Hepatic stellate cell (primary cell): ENCODE measurements around the gene GFOD1.
A peak's percentile ranks its signal among the peaks of the same experiment; 100 is the strongest.
"Not testable (repeated sequence)": the region's sequence is repeated elsewhere in the genome, so short reads cannot be mapped to it uniquely, and the experiment has no call there.

Source experiments
- DNase-seq: peaks from one replicate; pipeline ENCODE4 v3.0.0; 2011; ENCODE audit warnings: low spot score

GFOD1 gene

DNA sequence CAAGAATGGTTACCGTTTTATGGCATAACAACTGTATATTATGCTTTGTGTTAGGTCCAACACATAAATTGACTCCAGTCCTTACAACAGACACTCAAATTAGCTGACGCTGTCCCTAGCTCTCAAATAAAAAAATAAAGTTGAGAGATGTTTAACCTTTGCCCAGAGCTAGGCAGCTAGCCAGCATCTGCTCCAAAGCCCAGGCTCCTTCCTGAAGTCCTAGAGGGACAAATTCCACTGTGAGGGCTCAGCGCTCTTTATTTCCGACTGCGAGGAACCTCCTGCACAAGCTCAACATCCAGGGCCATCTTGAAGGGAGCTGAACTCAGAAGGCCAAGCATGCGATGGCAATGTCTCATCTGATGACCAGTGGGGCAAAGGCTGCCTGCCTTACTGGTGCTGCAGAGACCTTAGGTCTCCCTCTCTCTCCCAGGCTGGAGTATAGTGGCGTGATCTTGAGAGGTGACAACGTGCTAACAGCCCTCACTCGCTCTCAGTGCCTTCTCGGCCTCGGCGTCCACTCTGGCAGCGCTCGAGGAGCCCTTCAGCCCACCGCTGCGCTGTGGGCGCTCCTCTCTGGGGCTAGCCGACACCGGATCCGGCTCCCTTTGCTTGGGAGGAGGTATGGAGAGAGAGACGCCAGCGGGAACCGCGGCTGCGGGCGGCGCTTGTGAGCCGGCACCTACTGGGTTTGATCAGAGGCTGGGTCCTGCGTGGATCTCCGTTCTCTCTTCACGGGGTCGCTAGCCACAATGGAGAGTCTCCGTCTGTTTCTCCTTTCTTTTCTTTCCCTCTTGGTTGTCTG is 24.7 kb upstream of the GFOD1 start:
- no peak for DNase-seq

- DNase-seq, result not testable (repeated sequence)
Observed at GRCh38 chr6:13511141-13511571, 23.8 kb upstream of the GFOD1 start.

DNA sequence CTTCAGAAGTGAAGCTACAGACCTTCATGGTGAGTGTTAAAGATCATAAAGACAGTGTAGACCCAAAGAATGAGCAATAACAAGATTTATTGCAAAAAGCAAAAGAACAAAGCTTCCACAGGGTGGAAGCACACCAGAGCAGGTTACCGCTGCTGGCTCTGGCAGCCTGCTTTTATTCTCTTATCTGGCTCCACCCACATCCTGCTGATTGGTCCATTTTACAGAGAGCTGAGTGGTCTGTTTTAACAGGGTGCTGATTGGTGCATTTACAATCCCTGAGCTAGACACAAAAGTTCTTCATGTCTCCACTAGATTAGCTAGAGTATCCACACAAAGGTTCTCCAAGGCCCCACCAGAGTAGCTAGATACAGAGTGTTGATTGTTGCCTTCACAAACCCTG is 23.0 kb upstream of the GFOD1 start:
- DNase-seq, result not testable (repeated sequence)

DNA sequence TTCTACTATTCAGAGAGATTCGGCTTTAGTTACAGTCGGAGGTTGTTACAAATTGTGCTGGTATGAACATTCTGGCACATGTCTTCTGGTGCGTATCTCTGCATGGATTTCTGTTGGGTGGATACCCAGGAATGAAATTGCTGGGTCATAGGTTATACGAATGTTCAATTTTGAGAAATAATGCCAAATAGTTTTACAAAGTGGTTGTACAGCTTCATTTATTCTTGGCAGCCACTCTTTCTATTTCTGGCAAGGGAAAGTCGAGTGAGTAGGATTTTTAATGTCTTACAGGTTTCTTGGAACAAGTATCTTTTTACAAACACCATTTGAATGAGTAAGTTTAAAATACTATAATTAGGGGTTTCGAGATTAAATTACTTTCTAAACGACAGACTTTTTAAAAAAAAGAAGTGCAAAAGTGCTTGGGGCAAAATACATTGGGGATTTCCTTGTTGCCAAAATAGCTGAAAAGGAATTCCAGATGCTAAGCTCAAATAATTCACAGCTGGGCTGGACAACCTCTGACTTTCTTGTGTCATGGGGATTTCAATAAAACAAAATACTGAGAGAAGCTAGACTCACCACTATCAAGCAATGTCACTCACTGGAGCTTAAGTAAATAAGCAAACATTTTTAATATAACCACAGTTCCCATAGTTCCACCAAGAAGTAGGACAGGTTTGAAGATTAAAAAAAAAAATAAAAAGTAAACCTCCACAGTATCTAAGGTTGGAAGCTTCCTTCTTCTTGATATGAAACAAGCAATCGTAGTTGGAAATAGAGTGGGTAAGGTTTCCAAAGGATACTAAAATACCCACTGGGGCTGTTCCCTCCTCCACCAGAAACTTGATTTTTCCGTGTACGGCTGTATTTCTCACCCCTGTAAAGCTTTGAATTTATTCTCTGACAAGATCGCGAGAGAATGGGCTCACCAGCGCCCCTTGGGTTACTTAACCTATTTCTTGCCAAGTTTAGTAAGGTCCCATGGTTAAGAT is 21.6 kb upstream of the GFOD1 start:
- no peak for DNase-seq

GRCh38 chr6:13507306-13507860 is 20.0 kb upstream of the GFOD1 start:
- no peak for DNase-seq

GRCh38 chr6:13505345-13505734 is 17.9 kb upstream of the GFOD1 start:
- DNase-seq, result no peak

GRCh38 chr6:13504611-13505344 is 17.4 kb upstream of the GFOD1 start:
- DNase-seq, result no peak

DNA sequence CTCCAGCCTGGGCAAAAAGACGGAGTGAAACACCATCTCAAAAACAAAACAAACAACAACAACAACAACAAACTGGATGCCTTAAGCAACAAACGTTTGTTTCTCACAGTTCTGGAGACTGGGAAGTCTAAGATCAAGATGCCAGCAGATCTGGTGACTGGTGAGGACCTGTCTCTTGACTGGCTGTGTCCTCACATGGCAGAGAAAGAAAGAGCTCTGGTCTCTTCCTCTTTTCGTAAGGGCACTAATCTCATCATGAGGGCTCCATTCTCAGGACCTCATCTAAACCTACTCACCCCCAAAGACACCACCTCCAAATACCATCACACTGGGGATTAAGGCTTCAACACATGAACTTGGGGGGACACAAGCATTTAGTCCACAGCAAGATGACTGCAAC is 13.5 kb upstream of the GFOD1 start:
- no peak for DNase-seq

GRCh38 chr6:13500264-13500663 is 12.9 kb upstream of the GFOD1 start:
- no peak for DNase-seq

- DNase-seq, result no peak
Observed at GRCh38 chr6:13496513-13497190, 9.3 kb upstream of the GFOD1 start.

DNA sequence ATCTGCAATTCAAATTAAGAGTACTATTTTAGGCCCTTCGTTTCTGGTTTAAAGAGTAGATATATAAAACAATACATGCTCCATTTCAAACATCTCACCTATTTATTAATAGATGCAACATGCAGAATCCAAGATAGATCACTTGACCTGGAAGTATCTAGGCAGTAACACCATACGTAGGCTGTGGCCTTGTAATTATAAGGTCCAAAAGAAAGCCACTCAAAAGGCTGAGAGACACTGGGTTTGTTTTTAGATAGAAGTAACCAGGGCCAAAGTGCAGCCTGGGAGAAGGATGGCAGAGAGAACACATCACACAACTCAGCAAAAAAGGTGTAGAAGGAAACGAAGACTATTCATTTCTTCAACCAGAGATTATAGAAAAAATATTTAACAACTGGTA is 8.4 kb upstream of the GFOD1 start:
- no peak for DNase-seq

DNA sequence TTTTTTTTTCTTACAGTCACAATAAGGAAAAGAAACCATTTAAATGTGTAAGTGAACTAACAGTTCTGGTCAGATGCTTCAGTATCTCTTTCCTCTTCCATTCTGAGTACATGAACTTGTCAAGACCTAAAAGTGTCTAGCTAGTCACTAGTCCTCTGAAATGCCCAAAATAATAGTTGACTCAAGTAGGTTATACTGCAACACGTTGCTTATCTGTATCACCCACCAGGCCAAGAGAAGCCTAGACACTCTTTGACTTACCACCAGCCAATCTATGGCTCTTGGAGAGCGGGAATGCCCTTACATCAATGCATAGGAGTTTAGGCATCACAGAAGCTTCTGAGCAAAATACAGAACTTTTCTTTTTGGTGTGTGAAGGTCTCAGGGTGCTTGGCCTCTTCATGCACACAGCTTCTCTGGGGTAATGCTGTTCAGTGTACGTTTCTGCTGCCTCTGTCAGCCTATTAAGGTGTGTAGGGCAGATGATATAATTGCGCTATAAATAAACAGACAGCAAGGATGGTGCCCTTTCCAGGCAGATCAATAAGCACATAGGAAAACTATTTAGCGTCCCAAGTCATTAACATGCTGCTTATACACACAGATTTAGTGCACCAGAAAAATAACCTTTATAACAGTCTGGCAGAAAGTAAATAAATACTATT is 7.8 kb upstream of the GFOD1 start:
- DNase-seq, result no peak

DNA sequence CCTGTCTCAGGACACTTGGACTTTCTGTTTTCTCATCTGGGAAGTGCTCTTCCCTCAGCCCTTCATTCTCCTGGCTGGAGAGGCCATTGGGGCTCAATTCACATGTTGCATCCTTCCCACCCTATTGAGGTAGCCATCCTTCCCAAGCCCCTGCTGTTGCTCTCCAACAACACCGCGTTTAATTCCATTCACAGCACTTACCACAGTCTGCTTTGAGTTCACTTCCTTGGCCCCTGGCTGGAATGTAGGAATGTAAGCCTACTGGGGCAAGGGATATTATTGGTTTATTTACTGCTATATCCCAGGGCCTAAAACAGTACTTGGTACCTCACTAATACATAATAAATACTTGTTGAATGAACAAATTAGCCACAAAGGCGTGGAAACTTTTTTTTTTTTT is 6.7 kb upstream of the GFOD1 start:
- no peak for DNase-seq

- no peak for DNase-seq
Observed at GRCh38 chr6:13493147-13493546, 5.7 kb upstream of the GFOD1 start.

DNA sequence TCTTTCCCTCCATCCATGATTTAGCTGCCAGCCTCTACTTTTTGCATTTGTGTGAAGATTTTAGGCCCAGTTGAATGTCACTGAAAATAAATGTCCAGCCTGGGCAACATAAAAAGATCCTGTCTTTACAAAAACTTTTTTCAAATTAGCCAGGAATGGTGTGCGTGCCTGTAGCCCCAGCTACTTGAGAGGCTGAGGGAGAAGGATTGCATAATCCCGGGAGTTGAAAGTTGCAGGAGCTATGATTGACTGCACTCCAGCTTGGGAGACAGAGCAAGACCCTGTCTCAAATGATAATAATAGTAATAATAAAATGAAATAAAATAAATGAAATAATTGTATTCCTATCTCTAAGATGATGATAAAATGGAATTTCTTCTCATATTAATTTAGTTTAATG is 5.0 kb upstream of the GFOD1 start:
- DNase-seq, result no peak

- DNase-seq, result no peak
Observed at GRCh38 chr6:13491538-13491937, 4.1 kb upstream of the GFOD1 start.

DNA sequence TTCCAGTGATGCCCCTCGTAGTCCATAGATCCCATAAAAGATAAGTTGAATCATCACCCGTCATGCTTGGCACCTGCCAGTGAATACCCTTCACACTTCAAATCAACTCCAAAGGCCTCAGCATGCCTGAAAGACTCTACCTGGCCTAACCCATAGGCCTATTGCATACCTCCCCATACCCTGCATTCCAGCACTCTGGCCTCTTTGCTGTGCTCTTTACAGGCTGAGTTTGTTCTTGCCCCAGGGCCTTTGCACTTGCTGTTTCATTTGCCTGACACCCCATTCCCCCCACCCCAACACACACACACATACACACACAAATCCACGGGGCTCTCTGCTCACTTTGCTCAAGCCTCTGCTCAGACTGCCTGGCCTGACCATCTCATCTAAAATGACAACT is 3.0 kb upstream of the GFOD1 start:
- DNase-seq, result no peak

DNA sequence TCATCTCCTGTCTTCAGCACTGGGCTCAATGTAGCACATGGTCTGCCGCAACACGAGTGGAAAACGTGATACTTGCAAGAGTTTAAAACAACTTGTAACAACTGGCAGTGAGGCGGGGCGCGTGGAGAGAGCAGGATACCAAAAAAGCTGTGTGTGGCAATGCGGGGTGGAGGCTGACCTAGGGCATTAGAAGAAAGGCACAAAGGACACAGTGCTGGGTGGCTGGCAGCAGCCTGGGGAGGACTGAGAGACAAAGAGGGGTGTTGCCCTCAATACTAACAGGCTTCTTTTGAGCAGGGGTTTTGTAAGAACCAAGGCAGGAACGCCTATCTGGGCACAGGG is 1.5 kb upstream of the GFOD1 start:
- DNase-seq, result no peak

GRCh38 chr6:13488015-13488895 is 855 bp upstream of the GFOD1 start:
- peak; percentile 36 for DNase-seq

DNA sequence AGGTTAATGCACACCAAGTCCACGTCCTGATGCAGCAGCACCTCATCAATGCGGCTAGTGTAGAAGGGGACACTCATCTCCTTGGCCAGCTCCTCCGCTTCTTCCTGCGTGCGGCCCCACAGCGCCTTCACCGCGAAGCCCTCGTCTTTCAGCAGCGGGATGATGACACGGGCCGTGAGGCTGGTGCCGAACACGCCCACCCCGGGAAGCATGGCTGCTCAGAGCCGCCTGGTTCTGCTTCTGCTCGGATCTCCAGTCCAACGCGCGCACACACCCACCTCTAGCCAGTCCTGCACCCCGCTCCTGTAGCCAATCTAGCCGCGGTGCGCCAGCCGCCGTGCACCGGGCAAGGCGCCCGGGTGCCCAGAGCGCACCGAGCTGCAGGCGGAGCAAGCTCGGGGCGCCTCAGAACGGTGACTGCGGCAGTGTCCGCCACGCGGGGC is 700 bp downstream of the GFOD1 start:
- peak; percentile 82 for DNase-seq
